Cardiac muscle cell (in vitro differentiated cells and primary cell): ENCODE data around the gene BHLHE40. TPM values are rescaled to one million over a fixed set of nuclear protein-coding genes. Genes with fewer than 3 reads are reported as not detected.

ENCODE experiments used
- DNase-seq, 2 donors: peaks; one replicate each; pipeline versions ENCODE4 v3.0.0 to v3.0.0-alpha.2; 2010 to 2017; ENCODE audit warnings: low read depth in 1 of 2, low spot score in 1 of 2
- H3K27ac ChIP-seq: fragments of 200-600 bp; sonication (generic); 2 replicates; pipeline ENCODE4 v1.5.1; 2016
- H3K27me3 ChIP-seq: fragments of 200-600 bp; sonication (generic); 2 replicates; pipeline ENCODE4 v1.6.0; 2016; ENCODE audit warnings: control low read depth
- H3K36me3 ChIP-seq: fragments of 200-600 bp; sonication (generic); 2 replicates; pipeline ENCODE4 v1.5.1; 2016; ENCODE audit warnings: control low read depth
- H3K4me1 ChIP-seq: fragments of 200-600 bp; sonication (generic); 2 replicates; pipeline ENCODE4 v1.8.1; 2017; ENCODE audit warnings: low read depth, mild to moderate bottlenecking, mixed run types
- H3K4me3 ChIP-seq: fragments of 200-600 bp; sonication (generic); 2 replicates; pipeline ENCODE4 v1.5.1; 2016; ENCODE audit warnings: mild to moderate bottlenecking
- H3K9me3 ChIP-seq: fragments of 200-600 bp; sonication (generic); 2 replicates; pipeline ENCODE4 v1.5.1; 2017; ENCODE audit warnings: low read depth, mild to moderate bottlenecking, control low read depth
- CTCF ChIP-seq: IDR thresholded peaks from 2 replicates; pipeline ENCODE4 v1.5.1; 2012; ENCODE audit warnings: low read depth, mild to moderate bottlenecking, low read length
- polyA plus RNA-seq: library from polyadenylated mRNA; unstranded; fragments of >200 nt; fragmentation: Nextera tagmentation; extraction: Ambion mirVana; gene quantifications from 2 replicates; pipeline ENCODE4 v1.2.1, GENCODE V29; 2016
- total RNA-seq: library from RNA; depleted of rRNA; stranded (reverse); fragments of >200 nt; gene quantifications from 2 replicates; pipeline ENCODE4 v1.2.3, GENCODE V29; 2016

BHLHE40 gene
- total and polyA plus RNA-seq, 2 experiments from 2014 or later = 11.7 to 15.3 TPM

- H3K36me3 ChIP-seq = no peaks in the 10 kb centered on the region
- H3K4me3 ChIP-seq = no peak overlapping the region
- TF ChIP-seq CTCF = no peak
- no peaks in the 10 kb centered on the region for H3K27me3 ChIP-seq
- H3K4me1 ChIP-seq = peaks cover 11% of the 10 kb centered on the region
- H3K9me3 ChIP-seq = no peaks in the 10 kb centered on the region
- no peak for DNase-seq
- H3K27ac ChIP-seq = no peak overlapping the region
Observed at GRCh38 chr3:4972652-4973643, 6.3 kb upstream of the BHLHE40 start.

- no peaks in the 10 kb centered on the region for H3K9me3 ChIP-seq
- no peak overlapping the region for H3K4me3 ChIP-seq
- peaks cover 11% of the 10 kb centered on the region for H3K4me1 ChIP-seq
- no peak overlapping the region for H3K27ac ChIP-seq
- no peaks in the 10 kb centered on the region for H3K36me3 ChIP-seq
- no peak for TF ChIP-seq CTCF
- no peak for DNase-seq
- no peaks in the 10 kb centered on the region for H3K27me3 ChIP-seq
Observed at GRCh38 chr3:4974154-4974553, 5.1 kb upstream of the BHLHE40 start.

GRCh38 chr3:4976109-4976508, 3.1 kb upstream of the BHLHE40 start:
- Histone ChIP-seq H3K27me3 (no peaks in the 10 kb centered on the region), H3K27ac (no peak overlapping the region), H3K4me1 (peaks cover 17% of the 10 kb centered on the region), H3K36me3 (no peaks in the 10 kb centered on the region), H3K9me3 (no peaks in the 10 kb centered on the region), H3K4me3 (no peak overlapping the region)
- peak; percentile 58 to 78 for DNase-seq
- TF ChIP-seq CTCF = peak; percentile 59

DNA sequence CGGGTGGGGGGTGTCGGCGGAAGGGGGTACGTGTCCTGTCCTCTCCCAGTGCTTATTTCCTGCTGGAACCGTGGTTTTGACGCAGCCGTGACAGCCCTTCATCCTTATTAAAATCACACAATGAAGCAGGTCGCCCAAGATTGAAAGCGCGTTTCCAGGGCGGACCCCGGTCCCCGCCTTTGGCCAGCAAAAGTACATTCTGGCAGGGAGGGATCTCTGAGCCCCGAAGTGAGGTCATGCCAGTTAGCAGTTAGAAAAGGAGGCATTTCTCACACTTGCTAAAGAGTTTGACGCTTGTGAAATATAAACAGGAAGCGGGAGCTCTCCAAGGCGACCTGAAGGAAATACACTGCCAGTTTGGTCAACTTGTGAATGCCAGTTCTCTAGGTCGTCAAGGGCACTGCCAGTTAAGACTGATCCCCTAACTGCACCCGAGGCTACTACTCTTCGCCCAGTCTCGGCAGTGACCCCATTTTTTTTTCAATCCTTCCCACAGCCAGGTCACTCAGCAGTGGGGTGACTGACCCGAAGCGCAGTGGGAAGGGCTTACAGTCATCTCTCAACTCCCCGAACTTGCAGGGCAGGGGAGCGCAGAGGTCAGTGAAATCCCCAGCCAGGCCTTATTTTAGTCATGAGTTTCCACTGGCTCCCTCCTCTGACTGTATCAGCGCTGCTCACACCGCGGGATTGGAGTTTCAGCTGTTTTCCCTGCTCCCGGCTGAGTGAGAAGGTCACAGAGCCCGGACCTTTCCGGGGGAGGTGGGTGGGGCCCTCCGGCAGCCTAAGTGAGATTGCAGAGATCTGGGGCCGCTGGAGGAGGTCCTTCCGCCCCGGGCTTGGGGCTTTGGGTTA, 2.0 kb upstream of the BHLHE40 start:
- peak overlapping the region; percentile 67 for H3K4me3 ChIP-seq
- H3K27ac ChIP-seq = peak overlapping the region; percentile 97
- H3K27me3 ChIP-seq = no peaks in the 10 kb centered on the region
- TF ChIP-seq CTCF = peak; percentile 13
- no peaks in the 10 kb centered on the region for H3K36me3 ChIP-seq
- no peaks in the 10 kb centered on the region for H3K9me3 ChIP-seq
- peaks cover 28% of the 10 kb centered on the region for H3K4me1 ChIP-seq
- DNase-seq = peak; percentile 80 to 88

DNA sequence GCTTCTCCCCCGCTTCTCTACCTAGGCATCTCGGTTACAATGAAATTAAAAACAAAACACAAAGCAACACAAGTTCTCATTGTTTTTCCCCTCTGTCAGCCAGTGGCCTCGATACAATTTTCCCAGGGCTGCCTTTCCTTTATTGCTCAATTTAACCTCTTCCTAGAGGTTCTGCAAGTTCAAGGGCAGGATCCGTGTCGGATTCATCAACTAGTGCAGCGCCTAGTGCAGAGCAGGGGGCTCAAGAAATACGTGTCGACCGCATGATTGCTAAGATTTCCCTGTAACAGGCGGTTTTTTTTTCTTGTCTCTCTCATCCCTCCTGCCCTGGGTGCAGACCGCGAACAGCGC, 1.4 kb upstream of the BHLHE40 start:
- no peak for TF ChIP-seq CTCF
- Histone ChIP-seq H3K9me3 (no peaks in the 10 kb centered on the region), H3K27me3 (no peaks in the 10 kb centered on the region), H3K4me3 (peak overlapping the region; percentile 67), H3K36me3 (peaks cover under 1% of the 10 kb centered on the region), H3K4me1 (peaks cover 28% of the 10 kb centered on the region), H3K27ac (peak overlapping the region; percentile 97)
- no peak for DNase-seq
